ENCODE measurements around the gene ORAI2. TPM values are rescaled to one million over a fixed set of nuclear protein-coding genes. Genes with fewer than 3 reads are reported as not detected.
"Not testable (repeated sequence)": the region's sequence is repeated elsewhere in the genome, so short reads cannot be mapped to it uniquely, and the experiment has no call there.

The ORAI2 gene
- total RNA-seq, 2 donors from 2014 or later, result 25.8 to 26.7 TPM

GRCh38 chr7:102496861-102497260, 63.5 kb downstream of the ORAI2 start:
- H3K27ac Mint-ChIP-seq, H3K36me3 Mint-ChIP-seq, H3K9me3 Mint-ChIP-seq, ATAC-seq: not testable (repeated sequence)
- DNase-seq (ENCODE audit: low spot score in 2 of 2), result peak in 1 of 2 donors; percentile 55

GRCh38 chr7:102497308-102497707, 63.9 kb downstream of the ORAI2 start:
- H3K27ac Mint-ChIP-seq, H3K36me3 Mint-ChIP-seq, ATAC-seq, H3K9me3 Mint-ChIP-seq: not testable (repeated sequence)
- peak in 1 of 2 donors; percentile 54 for DNase-seq (ENCODE audit: low spot score in 2 of 2)

GRCh38 chr7:102498321-102498720, 64.9 kb downstream of the ORAI2 start:
- not testable (repeated sequence) for H3K27ac Mint-ChIP-seq; H3K9me3 Mint-ChIP-seq; H3K36me3 Mint-ChIP-seq; DNase-seq (ENCODE audit: low spot score in 2 of 2); ATAC-seq

- DNase-seq (ENCODE audit: low spot score in 2 of 2); H3K27ac Mint-ChIP-seq; H3K36me3 Mint-ChIP-seq; H3K9me3 Mint-ChIP-seq: not testable (repeated sequence)
- peak in 1 of 2 donors; percentile 6 for ATAC-seq
Measured at GRCh38 chr7:102503141-102503540, 69.8 kb downstream of the ORAI2 start.

GRCh38 chr7:102505298-102506185, 72.2 kb downstream of the ORAI2 start:
- not testable (repeated sequence) for DNase-seq (ENCODE audit: low spot score in 2 of 2); H3K27ac Mint-ChIP-seq; H3K9me3 Mint-ChIP-seq; H3K36me3 Mint-ChIP-seq
- peak in 1 of 2 donors; percentile 50 for ATAC-seq

Other genes starting within 250 kb of the ORAI2 start
- 1 to 10 TPM in 1 of 2 donors, under 1 TPM in 1; 0.84 to 6.3 TPM for gene SH2B2, start 146.7 kb upstream of the ORAI2 start, total RNA-seq
- gene SPDYE6, start 77.1 kb upstream of the ORAI2 start, total RNA-seq, result not detected
- 10 to 100 TPM; 22.9 to 42.3 TPM for gene PRKRIP1, start 37.2 kb upstream of the ORAI2 start, total RNA-seq
- 1 to 10 TPM; 8.2 to 9.3 TPM for gene ALKBH4, start 31.3 kb downstream of the ORAI2 start, total RNA-seq
- gene LRWD1, start 31.4 kb downstream of the ORAI2 start, total RNA-seq, result 10 to 100 TPM; 11.6 to 12.5 TPM
- gene POLR2J, start 45.3 kb downstream of the ORAI2 start, total RNA-seq, result 10 to 100 TPM; 56.9 to 79.6 TPM
- gene RASA4B, start 84.2 kb downstream of the ORAI2 start, total RNA-seq, result 10 to 100 TPM; 21.8 to 23.9 TPM
- 10 to 100 TPM; 23.3 to 26.0 TPM for gene UPK3BL2, start 110.1 kb downstream of the ORAI2 start, total RNA-seq
- gene SPDYE2, start 117.7 kb downstream of the ORAI2 start, total RNA-seq, result not detected
- gene POLR2J3, start 139.0 kb downstream of the ORAI2 start, total RNA-seq, result 10 to 100 TPM; 68.5 to 69.1 TPM
- 10 to 100 TPM; 47.8 to 79.4 TPM for gene RASA4, start 183.2 kb downstream of the ORAI2 start, total RNA-seq
- 10 to 100 TPM; 38.5 to 43.4 TPM for gene UPK3BL1, start 209.2 kb downstream of the ORAI2 start, total RNA-seq
- gene SPDYE2B, start 216.7 kb downstream of the ORAI2 start, total RNA-seq, result not detected
- gene POLR2J2, start 238.1 kb downstream of the ORAI2 start, total RNA-seq, result 10 to 100 TPM; 18.1 to 20.9 TPM

All from activated naive CD4-positive, alpha-beta T cell treated with anti-CD3 and anti-CD28 coated beads, Interleukin-2, amount 50 U/mL, for 72 hours (primary cell).